BLaER1 treated with 17β-estradiol and CSF1 and Interleukin-3, amounts not matched to agents 10 nM and 100 nM (cell line): ENCODE results near the gene TBC1D22B.

ENCODE experiments used
- H3K27ac ChIP-seq, 11 experiments: shearing (Covaris generic); formaldehyde crosslinking; 2 replicates each; pipeline ENCODE4 v1.8.1; 2022
- H3K27me3 ChIP-seq, 11 experiments: shearing (Covaris generic); formaldehyde crosslinking; 2 replicates each; pipeline ENCODE4 v1.8.1; 2022
- H3K36me3 ChIP-seq, 11 experiments: shearing (Covaris generic); formaldehyde crosslinking; 2 replicates each; pipeline ENCODE4 v1.8.1; 2022
- H3K4me1 ChIP-seq, 10 experiments: shearing (Covaris generic); formaldehyde crosslinking; 2 replicates each; pipeline ENCODE4 v1.8.1; 2022
- H3K4me2 ChIP-seq, 11 experiments: shearing (Covaris generic); formaldehyde crosslinking; 2 replicates each; pipeline ENCODE4 v1.8.1; 2022
- H3K4me3 ChIP-seq, 10 experiments: shearing (Covaris generic); formaldehyde crosslinking; 2 replicates each; pipeline ENCODE4 v1.8.1; 2022
- H3K9ac ChIP-seq, 11 experiments: shearing (Covaris generic); formaldehyde crosslinking; 2 replicates each; pipeline ENCODE4 v1.8.1; 2022
- H3K9me3 ChIP-seq, 11 experiments: shearing (Covaris generic); formaldehyde crosslinking; replicated peaks in 1 of 11; 2 replicates each; pipeline ENCODE4 v1.8.1; 2022
- H4K20me1 ChIP-seq, 11 experiments: shearing (Covaris generic); formaldehyde crosslinking; 2 replicates each; pipeline ENCODE4 v1.8.1; 2022
- Cebpa-rat ChIP-seq, 11 experiments: shearing (Covaris generic); IDR thresholded peaks; 2 replicates each; pipeline ENCODE4 v1.8.1; 2022

The TBC1D22B gene

DNA sequence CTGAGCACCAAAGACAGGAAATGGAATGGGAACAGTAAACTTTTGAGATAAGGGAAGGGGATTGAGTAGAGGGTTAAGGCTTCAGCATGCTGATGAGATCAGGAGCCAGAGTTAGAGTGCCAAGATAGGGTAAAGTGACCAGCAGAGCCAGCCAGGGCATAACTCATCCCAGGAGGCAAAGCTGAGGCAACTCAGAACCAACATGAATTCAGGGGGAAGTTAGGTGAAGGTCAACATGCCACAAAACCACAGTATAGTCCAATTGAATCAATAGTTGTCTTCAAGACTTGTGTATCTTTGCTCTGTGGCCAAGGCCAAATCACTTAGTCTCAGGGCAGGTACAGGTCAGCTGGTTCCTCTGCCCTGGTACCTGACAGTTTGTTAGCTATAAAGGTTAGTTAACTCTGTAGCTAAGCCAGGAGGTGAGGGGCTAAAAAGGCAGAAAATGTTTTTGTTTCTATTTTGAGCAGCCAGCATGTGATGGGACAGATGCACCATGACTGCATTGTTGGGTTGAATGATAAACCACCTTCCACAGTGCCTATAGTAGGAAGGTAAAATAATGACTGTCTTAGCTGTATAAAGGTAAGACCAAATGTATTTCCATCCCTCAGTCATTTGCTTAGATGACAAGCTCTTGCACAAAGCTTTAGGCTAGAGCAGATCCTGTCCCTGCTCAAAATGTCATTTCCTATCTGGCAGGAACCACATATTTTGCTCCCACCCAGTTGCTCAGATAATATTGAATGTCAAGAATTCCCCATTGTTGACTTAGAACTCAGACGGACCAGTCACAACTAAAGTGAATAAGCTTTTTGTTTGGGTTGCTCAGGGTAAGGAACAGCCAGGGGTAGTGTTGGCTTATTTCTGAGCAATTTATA lies 112.0 kb downstream of the TBC1D22B start:
- no peaks in the 10 kb centered on the region for H3K27me3 ChIP-seq
- H3K9ac ChIP-seq = no peak overlapping the region
- no peaks in the 10 kb centered on the region for H3K9me3 ChIP-seq
- no peak overlapping the region for H3K27ac ChIP-seq
- H3K4me3 ChIP-seq = no peak overlapping the region
- H3K4me2 ChIP-seq = peak overlapping the region in 2 of 11 experiments; percentile 3 to 43; a peak in 2 of 22 replicates
- peaks cover 79 to 99% (median 86%) of the 10 kb centered on the region in 11 experiments for H3K36me3 ChIP-seq
- no peak for TF ChIP-seq Cebpa-rat (IDR thresholded peaks at IDR 0.05)
- peaks cover 0 to 37% (median 11%) of the 10 kb centered on the region in 11 experiments; a peak in 9 of 22 replicates for H4K20me1 ChIP-seq
- peaks cover 0 to 16% (median 5%) of the 10 kb centered on the region in 10 experiments; a peak in 8 of 20 replicates for H3K4me1 ChIP-seq

DNA sequence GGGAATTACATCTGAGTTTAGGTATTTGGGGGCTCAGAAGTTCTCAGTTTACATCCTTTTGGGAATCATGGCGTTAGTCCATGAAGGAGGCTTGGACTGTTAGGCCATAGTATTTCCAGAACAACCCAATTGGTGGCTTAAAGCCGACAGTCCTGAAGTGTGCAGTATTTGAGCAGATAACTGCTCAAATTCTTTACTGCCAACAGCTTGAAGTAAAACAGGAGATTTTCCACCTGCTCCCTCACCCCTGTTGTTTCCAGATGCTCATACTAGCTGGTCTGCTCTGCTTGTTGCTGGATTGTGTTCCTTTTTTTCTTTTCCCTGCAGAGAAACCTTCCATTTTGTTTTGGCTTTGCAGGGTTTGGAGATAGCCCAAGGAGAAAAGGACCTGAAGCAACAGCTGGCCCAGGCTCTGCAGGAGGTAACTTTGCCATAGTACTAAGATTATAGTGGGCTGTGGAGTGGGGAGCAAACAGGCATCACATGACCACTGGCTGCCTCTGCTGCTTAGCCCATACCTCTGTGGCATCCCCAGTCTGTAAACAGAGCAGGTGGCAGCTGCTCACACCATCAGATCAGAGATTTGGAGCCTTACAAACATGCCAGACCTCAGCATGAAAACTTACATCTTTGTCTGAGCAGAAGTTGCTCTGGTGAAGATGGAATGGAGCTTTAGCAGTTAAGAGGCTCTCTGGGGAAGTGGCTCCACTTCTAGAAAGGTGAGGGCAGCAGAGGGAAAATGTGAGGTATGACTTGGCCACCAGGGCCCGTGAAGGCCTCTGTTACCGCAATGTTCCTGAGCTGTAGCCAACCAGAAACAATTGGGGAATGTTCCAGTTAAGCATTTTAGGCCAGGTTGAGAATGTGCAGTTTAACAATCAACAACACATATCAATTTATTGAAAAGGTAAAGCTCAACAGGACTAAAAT lies 113.8 kb downstream of the TBC1D22B start:
- H3K27ac ChIP-seq = no peak overlapping the region
- no peaks in the 10 kb centered on the region for H3K27me3 ChIP-seq
- peaks cover 92 to 100% (median 96%) of the 10 kb centered on the region in 11 experiments for H3K36me3 ChIP-seq
- TF ChIP-seq Cebpa-rat (IDR thresholded peaks at IDR 0.05) = no peak
- H3K9me3 ChIP-seq = no peaks in the 10 kb centered on the region
- peaks cover 0 to 22% (median 8%) of the 10 kb centered on the region in 11 experiments; a peak in 10 of 22 replicates for H4K20me1 ChIP-seq
- H3K4me2 ChIP-seq = no peak overlapping the region
- H3K9ac ChIP-seq = no peak overlapping the region
- H3K4me1 ChIP-seq = peaks cover 0 to 16% (median 5%) of the 10 kb centered on the region in 10 experiments; a peak in 8 of 20 replicates
- no peak overlapping the region for H3K4me3 ChIP-seq

DNA sequence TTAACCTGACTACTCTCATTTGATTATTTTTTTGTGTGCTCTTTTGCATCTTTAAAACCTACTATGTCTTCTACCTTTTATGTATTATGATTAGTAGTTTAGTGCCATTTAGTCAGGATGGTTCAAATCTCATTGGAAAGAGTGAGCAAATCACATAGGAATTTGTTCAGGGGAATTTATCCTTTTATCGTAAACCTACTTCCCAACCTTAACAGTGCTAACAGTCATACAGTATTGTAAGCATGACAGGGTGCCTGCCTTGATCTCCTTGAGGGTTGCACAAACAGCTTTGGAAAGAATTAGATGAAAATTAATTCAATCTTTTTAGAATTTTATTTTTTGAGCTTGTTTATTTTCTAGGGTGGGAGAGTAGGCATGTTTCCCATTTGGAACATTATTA lies 114.5 kb downstream of the TBC1D22B start:
- H3K27me3 ChIP-seq = no peaks in the 10 kb centered on the region
- TF ChIP-seq Cebpa-rat (IDR thresholded peaks at IDR 0.05) = no peak
- H3K9ac ChIP-seq = no peak overlapping the region
- no peak overlapping the region for H3K4me2 ChIP-seq
- H3K27ac ChIP-seq = no peak overlapping the region
- peaks cover 0 to 16% (median 5%) of the 10 kb centered on the region in 10 experiments; a peak in 8 of 20 replicates for H3K4me1 ChIP-seq
- H4K20me1 ChIP-seq = peaks cover 0 to 21% (median 7%) of the 10 kb centered on the region in 11 experiments; a peak in 8 of 22 replicates
- H3K36me3 ChIP-seq = peaks cover 96 to 100% (median 98%) of the 10 kb centered on the region in 11 experiments
- H3K4me3 ChIP-seq = no peak overlapping the region
- H3K9me3 ChIP-seq = no peaks in the 10 kb centered on the region

DNA sequence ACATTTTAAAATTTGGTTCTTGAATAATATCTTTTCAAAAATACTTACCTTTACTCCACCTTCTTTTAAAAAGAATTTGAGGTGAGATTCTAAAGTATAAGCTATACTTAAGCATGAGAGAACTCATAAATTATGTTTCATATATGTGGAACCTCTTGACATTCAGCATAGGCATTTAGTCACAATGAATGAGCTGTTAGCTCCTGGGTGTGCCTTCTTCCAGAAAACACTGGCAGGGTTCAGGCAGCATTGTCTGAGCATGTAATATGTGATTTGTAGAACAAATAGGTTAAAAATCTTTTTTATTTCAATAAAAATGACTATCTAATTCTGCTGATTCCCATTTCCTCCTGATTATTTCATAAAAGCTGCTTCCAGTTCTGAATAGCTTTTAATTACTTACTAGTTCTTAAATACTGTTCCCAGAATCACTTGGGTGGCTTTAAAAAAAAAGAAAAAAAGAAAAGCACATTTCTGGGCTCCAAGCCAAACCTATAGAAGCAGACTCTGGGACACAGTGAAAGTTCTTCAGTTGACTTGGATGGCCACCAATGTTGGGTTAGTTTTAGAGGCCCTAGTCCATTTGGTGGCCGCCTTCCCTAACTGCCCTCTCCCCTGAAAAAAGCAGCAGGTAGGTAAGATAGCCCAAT lies 116.4 kb downstream of the TBC1D22B start:
- TF ChIP-seq Cebpa-rat (IDR thresholded peaks at IDR 0.05) = no peak
- Histone ChIP-seq H3K27me3 (no peaks in the 10 kb centered on the region), H3K36me3 (peaks cover 95 to 100% (median 99%) of the 10 kb centered on the region in 11 experiments), H3K27ac (no peak overlapping the region), H3K9me3 (no peaks in the 10 kb centered on the region), H3K9ac (no peak overlapping the region), H3K4me2 (no peak overlapping the region), H3K4me1 (peaks cover 0 to 8% (median 1%) of the 10 kb centered on the region in 10 experiments; a peak in 8 of 20 replicates), H4K20me1 (peaks cover 0 to 19% (median 7%) of the 10 kb centered on the region in 11 experiments; a peak in 8 of 22 replicates), H3K4me3 (no peak overlapping the region)

DNA sequence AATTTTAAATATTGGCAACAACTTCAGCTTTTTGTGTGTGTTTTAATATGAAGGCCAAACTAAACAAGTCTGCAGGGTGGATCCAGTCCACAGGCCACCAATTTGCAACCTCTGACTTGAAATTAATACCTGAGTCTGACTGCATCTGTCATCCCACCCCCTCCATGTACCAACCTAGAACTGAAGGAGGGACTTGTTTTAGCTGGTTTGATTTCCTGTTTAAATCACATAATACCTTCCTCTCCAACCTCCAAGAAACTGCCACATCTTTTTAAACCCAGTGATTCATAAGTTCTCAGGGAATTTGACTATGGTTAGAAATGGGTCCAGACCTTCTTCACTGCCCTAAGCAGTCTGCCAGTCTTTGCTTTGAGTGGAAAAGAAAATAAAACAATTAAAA lies 117.8 kb downstream of the TBC1D22B start:
- H3K4me1 ChIP-seq = no peaks in the 10 kb centered on the region
- H4K20me1 ChIP-seq = peaks cover 0 to 12% (median 4%) of the 10 kb centered on the region in 11 experiments; a peak in 7 of 22 replicates
- H3K36me3 ChIP-seq = peaks cover 91 to 100% (median 97%) of the 10 kb centered on the region in 11 experiments
- no peaks in the 10 kb centered on the region for H3K27me3 ChIP-seq
- no peaks in the 10 kb centered on the region for H3K9me3 ChIP-seq
- H3K4me3 ChIP-seq = no peak overlapping the region
- no peak overlapping the region for H3K27ac ChIP-seq
- no peak overlapping the region for H3K4me2 ChIP-seq
- H3K9ac ChIP-seq = no peak overlapping the region
- no peak for TF ChIP-seq Cebpa-rat (IDR thresholded peaks at IDR 0.05)

DNA sequence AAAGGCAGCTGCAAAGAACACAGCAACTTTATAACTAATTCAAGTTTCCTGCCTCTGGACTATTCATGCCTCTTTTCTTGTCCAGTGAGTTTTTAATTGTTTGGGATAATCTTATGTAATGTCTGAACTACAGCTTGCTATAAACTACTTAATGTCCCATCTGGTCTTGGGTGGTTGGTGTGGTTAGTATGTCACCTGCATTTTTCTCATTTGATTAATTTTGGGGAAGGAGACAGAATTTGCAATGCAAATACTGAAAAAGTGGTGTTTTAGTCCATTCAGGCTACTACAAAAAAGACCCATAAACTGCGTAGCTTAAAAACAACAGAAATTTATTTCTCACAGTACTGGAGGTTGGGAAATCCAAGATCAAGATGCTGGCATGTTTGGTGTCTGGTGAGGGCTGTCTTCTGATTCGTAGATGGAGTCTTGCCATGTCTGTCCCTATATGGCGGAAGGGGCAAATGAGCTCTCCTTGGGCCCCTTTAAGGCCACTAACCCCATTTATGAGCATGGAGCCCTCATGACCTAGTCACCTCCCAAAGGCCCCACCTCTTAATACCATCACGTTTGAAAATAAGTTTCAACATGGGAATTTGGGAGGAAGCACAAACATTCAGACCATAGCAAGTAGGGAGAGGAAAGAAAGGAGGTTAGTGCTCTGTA lies 118.6 kb downstream of the TBC1D22B start:
- no peak overlapping the region for H3K4me3 ChIP-seq
- H3K27ac ChIP-seq = no peak overlapping the region
- no peak overlapping the region for H3K9ac ChIP-seq
- TF ChIP-seq Cebpa-rat (IDR thresholded peaks at IDR 0.05) = no peak
- peaks cover 90 to 100% (median 95%) of the 10 kb centered on the region in 11 experiments for H3K36me3 ChIP-seq
- H3K4me1 ChIP-seq = no peaks in the 10 kb centered on the region
- no peaks in the 10 kb centered on the region for H3K27me3 ChIP-seq
- H4K20me1 ChIP-seq = peaks cover 0 to 9% (median 0%) of the 10 kb centered on the region in 11 experiments; a peak in 6 of 22 replicates
- H3K9me3 ChIP-seq = no peaks in the 10 kb centered on the region
- no peak overlapping the region for H3K4me2 ChIP-seq

DNA sequence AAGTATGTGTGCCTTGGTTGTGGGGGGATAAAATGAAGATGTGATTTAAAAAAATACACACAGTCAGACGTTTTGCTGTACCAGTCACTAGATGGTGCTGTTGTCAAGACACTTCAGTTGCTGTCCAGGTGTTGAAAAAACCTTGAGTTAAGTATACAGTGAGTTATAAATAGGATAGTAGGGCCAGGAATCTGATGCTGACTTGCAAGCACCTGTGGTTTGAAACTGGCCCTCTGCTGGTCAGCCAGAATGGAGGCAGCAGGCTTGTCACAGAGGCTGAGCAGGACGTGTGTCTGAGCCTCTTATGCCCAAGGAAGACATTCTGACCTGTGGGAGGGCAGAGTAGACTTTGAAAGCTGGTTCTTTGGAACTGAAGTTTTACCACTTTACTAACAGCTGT lies 124.0 kb downstream of the TBC1D22B start:
- no peak for TF ChIP-seq Cebpa-rat (IDR thresholded peaks at IDR 0.05)
- Histone ChIP-seq H3K4me1 (no peaks in the 10 kb centered on the region), H3K4me2 (no peak overlapping the region), H3K9me3 (no peaks in the 10 kb centered on the region), H3K36me3 (peaks cover 82 to 100% (median 93%) of the 10 kb centered on the region in 11 experiments), H4K20me1 (peaks cover 0 to 5% (median 0%) of the 10 kb centered on the region in 11 experiments; a peak in 4 of 22 replicates), H3K4me3 (no peak overlapping the region), H3K27me3 (no peaks in the 10 kb centered on the region), H3K27ac (no peak overlapping the region), H3K9ac (no peak overlapping the region)
